ENCODE results near the gene SSBP2.

Gene SSBP2

GRCh38 chr5:81751009-81751835 is at the start of gene SSBP2:
Gene SSBP2, minus strand, starts transcription at chr5:81751097. Its CDS starts 55 bp downstream, at chr5:81751042.
- DNase-seq = peak; percentile 99

- DNase-seq = no peak
Observed at GRCh38 chr5:81795666-81796065, 44.8 kb upstream of the SSBP2 start.

GRCh38 chr5:81794226-81794625 is 43.3 kb upstream of the SSBP2 start:
- DNase-seq = no peak

- no peak for DNase-seq
Observed at GRCh38 chr5:81790336-81790735, 39.4 kb upstream of the SSBP2 start.

- no peak for DNase-seq
Observed at GRCh38 chr5:81789033-81789432, 38.1 kb upstream of the SSBP2 start.

GRCh38 chr5:81788329-81788728 is 37.4 kb upstream of the SSBP2 start:
- DNase-seq = no peak

- peak; percentile 86 for DNase-seq
Observed at GRCh38 chr5:81787474-81788242, 36.8 kb upstream of the SSBP2 start.

GRCh38 chr5:81786991-81787390 is 36.1 kb upstream of the SSBP2 start:
- DNase-seq = no peak

- no peak for DNase-seq
Observed at GRCh38 chr5:81786496-81786895, 35.6 kb upstream of the SSBP2 start.

- no peak for DNase-seq
Observed at GRCh38 chr5:81785322-81785721, 34.4 kb upstream of the SSBP2 start.

- DNase-seq = no peak
Observed at GRCh38 chr5:81783401-81783800, 32.5 kb upstream of the SSBP2 start.

- no peak for DNase-seq
Observed at GRCh38 chr5:81782811-81783210, 31.9 kb upstream of the SSBP2 start.

GRCh38 chr5:81779916-81780266 is 29.0 kb upstream of the SSBP2 start:
- DNase-seq = no peak

- peak; percentile 59 for DNase-seq
Observed at GRCh38 chr5:81779125-81779915, 28.4 kb upstream of the SSBP2 start.

- no peak for DNase-seq
Observed at GRCh38 chr5:81778642-81779041, 27.7 kb upstream of the SSBP2 start.

- DNase-seq = no peak
Observed at GRCh38 chr5:81776258-81776657, 25.4 kb upstream of the SSBP2 start.

- no peak for DNase-seq
Observed at GRCh38 chr5:81774374-81774773, 23.5 kb upstream of the SSBP2 start.

- no peak for DNase-seq
Observed at GRCh38 chr5:81773574-81773973, 22.7 kb upstream of the SSBP2 start.

- DNase-seq = no peak
Observed at GRCh38 chr5:81773161-81773560, 22.3 kb upstream of the SSBP2 start.

- no peak for DNase-seq
Observed at GRCh38 chr5:81772488-81772887, 21.6 kb upstream of the SSBP2 start.

- DNase-seq = no peak
Observed at GRCh38 chr5:81768935-81769452, 18.1 kb upstream of the SSBP2 start.

GRCh38 chr5:81767938-81768337 is 17.0 kb upstream of the SSBP2 start:
- no peak for DNase-seq

- no peak for DNase-seq
Observed at GRCh38 chr5:81767097-81767496, 16.2 kb upstream of the SSBP2 start.
